Embryonic facial prominence (tissue), 1 donor: ENCODE measurements around the gene PTPRD.

ENCODE experiments used
- DNase-seq: peaks from one replicate; pipeline ENCODE4 v3.0.0-alpha.2; 2016; ENCODE audit errors: extremely low spot score

The PTPRD gene

DNA sequence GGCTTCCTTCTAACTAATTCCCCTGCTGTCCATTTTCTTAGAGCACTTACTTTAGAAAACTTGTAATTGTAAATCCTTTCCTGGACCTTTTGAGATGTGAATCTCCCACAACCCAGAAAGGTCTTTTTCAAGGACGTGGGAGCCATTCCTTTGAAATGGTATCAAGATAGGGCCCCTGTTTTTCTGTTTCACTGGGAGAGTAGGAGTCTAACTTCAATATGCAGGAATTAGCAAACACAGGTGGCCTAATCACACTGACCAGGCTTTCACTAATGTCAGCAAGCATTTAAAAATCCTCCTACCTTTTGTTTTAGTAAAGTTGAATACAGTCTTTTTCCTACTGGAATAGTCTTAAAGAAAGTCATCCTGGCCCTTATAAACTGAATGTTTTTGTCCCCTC is 558.3 kb downstream of the PTPRD start:
- DNase-seq = no peak

DNA sequence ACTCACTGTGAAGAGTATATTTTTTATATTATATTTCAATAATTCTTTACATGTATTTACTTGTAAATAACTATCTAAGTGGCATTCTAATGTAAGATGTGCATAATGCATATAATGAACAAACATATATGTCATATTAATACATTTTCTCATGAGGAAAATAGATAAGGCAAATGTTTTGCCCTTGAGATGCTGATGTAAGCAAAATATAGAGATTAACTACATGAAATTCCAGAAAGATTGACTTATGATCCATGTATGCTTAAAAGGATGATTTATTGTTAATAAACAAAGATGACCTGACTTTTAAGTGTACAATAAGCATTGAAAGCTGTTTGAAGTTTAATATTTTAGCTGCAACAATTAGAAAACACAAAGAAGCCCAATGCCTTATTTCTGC is 559.9 kb downstream of the PTPRD start:
- DNase-seq = no peak

- DNase-seq = no peak
These were observed 560.6 kb downstream of the PTPRD start for GRCh38 chr9:10052181-10052580.

GRCh38 chr9:10050016-10050415 is 562.8 kb downstream of the PTPRD start:
- no peak for DNase-seq

GRCh38 chr9:10048994-10049393 is 563.8 kb downstream of the PTPRD start:
- DNase-seq = no peak

GRCh38 chr9:10045598-10045997 is 567.2 kb downstream of the PTPRD start:
- DNase-seq = no peak

DNA sequence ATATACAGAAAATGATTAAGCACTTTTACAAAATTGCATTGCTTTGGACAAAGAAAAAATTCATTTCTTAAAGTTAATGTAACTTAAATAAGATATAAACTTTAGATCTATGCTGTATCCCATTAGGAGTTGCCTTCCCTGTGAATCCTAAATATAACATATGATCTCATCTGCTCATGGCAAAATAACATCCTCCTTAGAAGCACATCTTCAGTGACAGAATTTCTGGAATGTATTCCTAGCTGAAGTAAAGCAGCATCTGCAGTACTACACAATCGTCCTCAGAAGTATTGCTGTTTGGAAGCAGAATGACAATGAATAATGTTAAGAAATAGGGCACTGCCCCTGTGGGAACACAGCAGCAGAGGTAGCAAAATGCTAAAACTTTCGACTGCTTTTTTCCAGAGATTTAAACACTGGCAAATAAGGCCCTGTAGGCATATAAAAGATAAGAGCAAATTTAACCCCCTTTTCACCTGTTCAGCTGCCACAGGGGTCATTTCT is 571.0 kb downstream of the PTPRD start:
- no peak for DNase-seq

DNA sequence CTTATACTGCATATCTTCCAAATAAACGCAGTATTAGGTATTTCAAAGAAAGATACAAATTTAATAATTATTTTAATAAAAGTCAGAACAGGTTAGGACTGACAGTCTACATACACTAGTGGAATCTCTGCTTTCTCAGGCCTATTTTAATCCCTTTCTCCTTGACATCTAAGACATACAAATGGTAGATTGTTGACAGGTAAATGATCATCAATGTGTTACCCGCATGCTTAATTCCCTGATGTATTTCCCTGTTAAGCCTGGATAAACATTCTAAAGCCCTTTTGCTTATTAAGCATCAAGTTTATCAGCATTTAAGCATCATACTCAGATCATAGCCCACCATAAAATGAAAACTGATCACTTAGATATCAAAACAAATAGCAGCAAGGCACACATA is 576.7 kb downstream of the PTPRD start:
- DNase-seq = no peak

DNA sequence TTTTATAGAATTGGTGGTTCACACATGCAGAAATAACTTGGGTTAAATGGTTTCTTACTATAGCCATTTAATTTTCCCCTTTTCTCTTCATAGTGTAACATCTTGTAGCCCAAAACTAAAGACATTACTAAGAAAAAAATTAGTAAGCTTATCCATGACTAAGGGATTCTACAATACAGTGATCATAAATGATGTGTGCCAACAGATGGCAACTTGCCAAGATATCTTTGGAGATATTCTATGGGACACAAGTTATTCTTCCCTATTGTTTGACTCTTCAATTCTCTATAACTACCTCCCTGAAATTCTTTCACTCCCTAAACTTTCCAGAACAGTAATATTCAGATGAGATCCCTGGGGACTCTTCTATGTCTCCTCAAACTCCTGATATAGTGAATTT is 580.6 kb downstream of the PTPRD start:
- no peak for DNase-seq

- no peak for DNase-seq
These were observed 586.3 kb downstream of the PTPRD start for GRCh38 chr9:10026443-10026984.

DNA sequence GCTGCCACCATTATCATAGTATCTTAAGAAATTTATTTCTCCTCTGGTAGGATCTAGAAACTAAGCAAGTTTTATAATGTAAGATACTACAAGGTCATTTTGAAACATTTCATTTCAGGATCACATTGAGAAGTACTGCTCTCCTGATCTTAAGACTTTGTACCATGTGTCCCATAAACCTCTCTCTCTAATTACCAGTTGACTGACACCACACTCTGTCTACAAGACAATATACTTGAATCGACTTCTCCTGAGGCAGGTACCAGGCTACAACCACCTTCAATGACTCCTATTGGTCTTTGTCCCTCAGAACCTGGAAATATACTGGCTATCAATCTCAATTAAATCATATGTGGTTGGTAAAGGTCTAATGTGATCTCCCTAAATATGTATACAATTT is 597.0 kb downstream of the PTPRD start:
- DNase-seq = no peak

- DNase-seq = no peak
These were observed 597.9 kb downstream of the PTPRD start for GRCh38 chr9:10014889-10015288.

GRCh38 chr9:10009401-10009800 is 603.4 kb downstream of the PTPRD start:
- no peak for DNase-seq

DNA sequence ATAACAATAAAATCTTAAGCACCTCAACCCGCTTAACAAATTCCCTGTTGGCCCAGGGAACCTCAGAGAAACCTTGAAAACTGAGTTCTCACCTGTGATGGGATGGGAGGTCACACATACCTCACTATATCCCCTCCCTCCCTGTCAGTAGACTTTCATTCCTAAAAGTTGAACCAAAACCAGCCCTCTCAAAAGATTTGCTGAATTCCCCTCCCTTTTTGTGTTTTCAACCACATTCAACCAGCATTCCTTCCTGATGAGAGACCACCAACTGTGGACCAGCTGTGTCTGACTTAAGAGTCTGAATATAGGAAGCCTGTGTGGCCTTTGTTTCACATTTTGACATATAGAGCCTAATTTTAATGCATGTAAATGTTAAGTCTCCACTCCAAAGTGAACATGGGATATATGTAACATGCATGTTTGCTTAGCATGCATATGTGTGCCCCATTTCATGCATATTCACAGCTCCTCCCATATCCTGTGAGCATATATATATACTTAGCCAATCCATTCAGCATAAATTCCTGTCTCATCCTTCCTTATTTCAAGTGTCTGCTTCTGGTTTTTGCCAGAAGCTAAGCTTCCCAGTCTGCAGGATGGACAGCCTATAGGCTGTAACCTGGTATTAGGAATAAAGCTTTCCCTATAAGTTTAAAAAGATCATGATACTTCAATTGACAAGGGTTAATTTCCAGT is 604.6 kb downstream of the PTPRD start:
- no peak for DNase-seq

DNA sequence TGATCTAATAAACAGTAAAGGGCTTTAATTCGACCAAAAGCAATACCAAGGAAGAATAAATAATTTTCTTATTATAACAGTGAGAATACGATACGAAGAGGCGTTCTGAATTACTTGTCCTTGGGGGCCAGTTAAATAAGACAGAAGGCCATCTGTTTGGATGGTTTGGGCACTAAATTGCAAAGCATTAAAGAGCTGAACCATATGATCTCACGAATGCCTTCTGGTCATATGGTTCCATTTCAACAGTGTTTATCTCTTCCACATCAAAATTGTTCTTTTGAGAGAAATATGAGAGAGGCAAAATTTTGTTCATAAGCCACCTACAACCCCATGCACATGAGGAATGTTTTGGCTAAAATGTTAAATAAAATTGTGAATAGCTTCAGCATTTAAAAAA is 605.4 kb downstream of the PTPRD start:
- no peak for DNase-seq

GRCh38 chr9:10005206-10005605 is 607.6 kb downstream of the PTPRD start:
- no peak for DNase-seq

DNA sequence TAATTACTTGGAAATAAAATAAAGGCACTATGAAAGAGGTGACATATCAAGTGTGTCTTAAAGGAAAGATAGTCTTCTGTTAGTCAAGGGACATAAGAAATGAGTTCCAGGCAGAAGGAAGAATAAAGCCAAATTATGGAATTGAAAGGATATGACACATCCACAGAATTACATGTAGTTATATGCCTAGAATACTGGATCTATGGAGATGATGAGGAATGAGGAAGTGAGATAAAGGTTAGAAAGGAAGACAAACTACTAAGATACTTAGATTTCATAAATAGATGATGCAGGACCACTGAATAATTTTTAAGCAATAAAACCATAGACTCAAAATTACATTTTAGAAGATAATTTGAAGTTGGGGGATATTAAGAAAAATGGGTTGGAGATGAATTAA is 609.8 kb downstream of the PTPRD start:
- DNase-seq = no peak

DNA sequence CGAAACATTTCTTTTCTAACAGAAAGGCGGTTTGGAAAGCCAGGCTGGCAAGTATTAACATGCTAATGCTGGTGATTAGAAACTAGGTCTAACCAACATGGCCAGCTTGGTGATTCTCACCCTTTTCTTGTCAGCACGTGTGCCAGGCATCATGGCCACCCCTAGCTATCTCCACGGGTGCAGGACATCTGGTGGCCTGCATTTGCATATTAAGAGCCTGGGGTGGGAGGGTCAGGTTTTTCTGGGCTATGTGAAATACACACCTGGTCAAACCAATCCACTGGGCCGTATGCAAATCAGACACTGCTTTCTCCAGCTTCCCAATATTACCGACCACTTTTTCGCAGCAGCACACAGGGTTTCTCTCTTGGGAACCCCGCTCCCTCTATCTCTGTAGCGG is 612.1 kb downstream of the PTPRD start:
- no peak for DNase-seq

DNA sequence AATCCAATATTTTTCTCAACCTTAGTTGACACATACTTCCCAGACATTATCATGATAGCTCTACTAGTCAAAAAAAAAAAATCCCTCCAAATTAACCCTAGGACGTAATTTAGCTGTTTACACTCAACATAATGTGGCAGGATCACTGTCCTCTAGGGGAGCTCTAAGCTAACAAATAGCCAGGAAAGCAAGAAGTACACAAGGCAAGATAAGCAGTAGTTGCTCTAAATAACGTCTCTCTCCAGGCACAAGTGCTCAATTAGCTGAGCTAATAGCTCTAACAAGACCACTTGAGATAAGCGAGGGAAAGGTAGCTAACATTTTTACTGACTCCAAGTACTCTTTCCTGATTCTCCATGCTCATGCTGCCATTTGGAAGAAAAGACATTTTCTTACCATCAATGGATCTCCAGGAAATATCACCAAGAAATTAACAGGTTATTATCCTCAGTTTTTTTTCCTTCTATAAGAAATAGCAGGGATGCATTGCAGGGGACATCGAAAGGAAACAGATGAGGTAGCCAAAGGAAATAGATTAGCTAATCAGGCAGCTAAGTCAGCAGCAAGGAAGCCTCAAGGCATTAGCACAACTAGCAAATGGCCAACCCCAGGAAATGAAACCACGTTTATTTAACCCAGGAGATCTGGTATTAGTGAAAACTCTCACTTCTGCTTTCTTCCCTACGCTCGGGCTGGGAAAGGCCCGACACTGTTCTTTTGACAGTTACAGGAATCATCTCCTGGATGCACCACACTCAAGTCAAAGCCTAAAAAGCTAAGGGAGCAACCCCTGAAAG is 614.1 kb downstream of the PTPRD start:
- DNase-seq = no peak

DNA sequence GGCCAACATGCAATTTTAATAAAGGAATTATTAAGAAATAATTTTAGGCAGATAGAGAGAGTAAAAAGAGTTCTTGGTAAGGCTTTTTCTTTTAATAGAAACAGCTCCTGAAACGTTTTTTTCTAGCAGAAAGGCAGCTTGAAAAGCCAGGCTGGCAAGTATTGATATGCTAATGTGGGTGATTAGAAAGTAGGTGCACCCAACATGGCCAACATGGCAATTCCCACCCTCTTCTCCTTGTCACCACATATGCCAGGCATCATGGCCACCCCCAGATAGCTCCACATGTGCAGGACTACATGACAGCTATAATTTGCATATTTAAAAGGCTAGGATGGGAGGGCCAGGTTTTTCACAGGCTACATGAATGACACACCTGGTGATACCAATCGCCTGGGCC is 615.2 kb downstream of the PTPRD start:
- DNase-seq = no peak

GRCh38 chr9:9996259-9996658 is 616.5 kb downstream of the PTPRD start:
- no peak for DNase-seq

DNA sequence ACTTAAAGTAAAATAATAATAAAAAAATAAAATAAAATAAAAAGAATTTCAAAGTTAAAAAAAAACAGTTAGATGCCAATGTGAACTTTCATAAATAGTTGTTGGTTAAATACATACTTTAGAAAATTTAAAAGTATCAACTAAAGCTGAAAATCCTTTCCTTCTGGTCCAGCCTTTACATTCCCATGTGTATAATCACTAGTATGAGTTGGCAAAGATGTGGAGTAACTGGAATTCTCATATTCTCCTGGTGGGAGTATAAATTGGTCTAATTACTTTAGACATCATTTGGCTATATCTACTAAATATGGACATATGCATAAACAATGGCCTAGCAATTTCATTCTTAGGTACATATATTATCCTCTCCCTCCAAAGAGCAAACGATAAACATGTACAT is 619.9 kb downstream of the PTPRD start:
- DNase-seq = no peak

DNA sequence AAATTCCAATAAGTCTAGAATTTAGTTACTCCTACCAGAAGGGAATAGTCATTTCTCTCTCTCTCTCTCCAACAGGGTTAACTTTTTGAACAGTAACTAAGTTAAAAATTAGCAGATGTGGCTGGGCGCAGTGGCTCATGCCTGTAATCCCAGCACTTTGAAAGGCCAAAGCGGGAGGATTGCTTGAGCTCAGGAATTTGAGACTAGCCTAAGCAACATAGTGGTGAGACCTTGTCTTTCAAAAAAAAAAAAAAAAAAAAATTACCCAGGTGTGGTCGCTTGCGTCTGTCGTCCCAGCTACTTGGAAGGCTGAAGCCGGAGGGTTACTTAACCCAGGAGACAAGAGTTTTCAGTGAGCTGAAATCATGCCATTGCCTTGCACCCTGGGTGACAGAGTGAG is 639.7 kb downstream of the PTPRD start:
- DNase-seq = no peak
